ENCODE results near the gene MED26. TPM values are rescaled to one million over a fixed set of nuclear protein-coding genes. Genes with fewer than 3 reads are reported as not detected.

The MED26 gene
- total RNA-seq, 1 experiment from 2014 or later = 11.4 TPM

- Histone ChIP-seq H3K27ac (ENCODE audit: insufficient read length, low read depth, low read length) (no peak overlapping the region), H3K4me2 (ENCODE audit: insufficient read depth, insufficient read length, low read length) (peak overlapping the region; percentile 95), H3K9ac (ENCODE audit: extremely low read depth, insufficient read length, low read length) (peak overlapping the region; percentile 83), H3K79me1 (ENCODE audit: insufficient read depth, low read depth, low read length, poor library complexity, severe bottlenecking) (peaks cover 16% of the 10 kb centered on the region), H3K79me2 (ENCODE audit: insufficient read depth, low read length) (peaks cover 38% of the 10 kb centered on the region; the same call in 1 of the 2 replicates), H3K27me3 (ENCODE audit: insufficient read depth, low read length) (no peaks in the 10 kb centered on the region), H4K91ac (ENCODE audit: insufficient read length, low read depth, low read length) (no peak overlapping the region), H4K5ac (ENCODE audit: insufficient read length, low read depth, low read length) (no peak overlapping the region), H3K56ac (ENCODE audit: insufficient read length, low read depth, low read length) (no peak overlapping the region), H4K20me1 (ENCODE audit: control insufficient read depth, insufficient read depth, insufficient read length) (no peaks in the 10 kb centered on the region), H3T11ph (ENCODE audit: low read length) (no peak overlapping the region), H2BK120ac (ENCODE audit: low read depth, low read length, poor library complexity, severe bottlenecking) (no peak overlapping the region), H3K23ac (ENCODE audit: insufficient read length, low read depth, low read length) (no peak overlapping the region), H3K4ac (ENCODE audit: low read depth, low read length) (no peak overlapping the region), H2BK5ac (ENCODE audit: insufficient read length, low read length) (no peak overlapping the region), H3K18ac (ENCODE audit: insufficient read length, low read depth, low read length) (no peak overlapping the region), H2AK5ac (ENCODE audit: insufficient read length, low read length) (no peak overlapping the region), H2BK20ac (ENCODE audit: low read depth, low read length, poor library complexity, severe bottlenecking) (no peak overlapping the region), H3K14ac (ENCODE audit: insufficient read depth, low read length) (peak overlapping the region; percentile 71), H2BK15ac (ENCODE audit: low read depth, low read length) (peak overlapping the region; percentile 87; the same call in 1 of the 2 replicates), H3K23me2 (ENCODE audit: insufficient read length, low read depth, low read length, poor library complexity, severe bottlenecking) (peaks cover 13% of the 10 kb centered on the region), H3K9me3 (ENCODE audit: control insufficient read depth, low read depth, low read length) (no peaks in the 10 kb centered on the region), H2AFZ (ENCODE audit: low read length) (no peak overlapping the region), H2BK12ac (ENCODE audit: insufficient read length, low read depth, low read length) (no peak overlapping the region), H4K8ac (replicated peaks; ENCODE audit: insufficient read length, low read depth, low read length) (no peak overlapping the region), H3K4me1 (ENCODE audit: insufficient read depth, low read length) (no peaks in the 10 kb centered on the region; the same call in 1 of the 2 replicates)
- peaks cover 13 to 16% of the 10 kb centered on the region in 2 experiments for H3K4me1 Mint-ChIP-seq
- TF ChIP-seq CTCF (conservative IDR thresholded peaks at IDR 0.05) = no peak
- H3K27me3 Mint-ChIP-seq (ENCODE audit: low read depth) = no peaks in the 10 kb centered on the region
- WGBS (ENCODE audit: extremely low coverage, insufficient read length, low lambda C conversion rate) = no CpG with 5 or more reads among the region's 29 CpGs
- peaks cover 29 to 50% (median 47%) of the 10 kb centered on the region in 3 experiments; a peak in 6 of 7 replicates for H3K36me3 Mint-ChIP-seq (ENCODE audit: insufficient read depth in 1 of 3, low read depth in 3 of 3)
- no peaks in the 10 kb centered on the region for H3K9me3 Mint-ChIP-seq
- H3K27ac Mint-ChIP-seq = peak overlapping the region; percentile 62 to 85 (median 67)
- DNase-seq = no peak
- H3K4me3 Mint-ChIP-seq = peak overlapping the region; percentile 91 to 96
These were observed 86.4 kb downstream of the MED26 start for GRCh38 chr19:16541526-16542044.
